ENCODE measurements around the gene USP22.

- TF ChIP-seq CEBPB (IDR thresholded peaks at IDR 0.05; ENCODE audit: borderline replicate concordance in 1 of 2, low read depth in 2 of 2, low read length in 2 of 2) (no peak), POLR2A (IDR thresholded peaks at IDR 0.05; ENCODE audit: low read depth, low read length) (no peak), TCF12 (IDR thresholded peaks at IDR 0.05; ENCODE audit: low read depth, low read length) (no peak), SPI1 (IDR thresholded peaks at IDR 0.05; ENCODE audit: borderline replicate concordance, insufficient read depth, low read depth, low read length) (no peak), POLR2AphosphoS5 (IDR thresholded peaks at IDR 0.05; ENCODE audit: low read length) (0 out of 2 replicates have a peak, but pooled peaks have one; percentile 29)
These were observed 9.5 kb downstream of the USP22 start for GRCh38 chr17:21033350-21033749.
